A673 (cell line): Measurements from ENCODE around the gene TDO2. TPM values are rescaled to one million over a fixed set of nuclear protein-coding genes. Genes with fewer than 3 reads are reported as not detected.

ENCODE experiments used
- BruUV-seq: library from RNA; stranded (reverse); fragments of 400-500 nt; replicated peaks from 2 replicates; lab custom pipeline; 2021; lab: Mats Ljungman, UMichigan
- CTCF ChIA-PET: fragments of 300-600 bp; sonication (Branson Sonifier 250); formaldehyde crosslinking; loops from one replicate; lab custom pipeline; 2022; ENCODE audit warnings: antibody characterized with exemption; lab: Charles Lee
- POLR2A ChIA-PET: fragments of 300-600 bp; sonication (Branson Sonifier 250); formaldehyde crosslinking; loops from one replicate; lab custom pipeline; 2022; ENCODE audit warnings: antibody characterized with exemption; ENCODE audit not compliant: low non-redundant PET; lab: Charles Lee
- DNase-seq: peaks from one replicate; pipeline ENCODE4 v3.0.0-alpha.2; 2015; ENCODE audit warnings: low spot score
- H3K27ac ChIP-seq: fragments of 200-600 bp; sonication (generic); 2 replicates; pipeline ENCODE4 v1.5.1; 2016; ENCODE audit warnings: mixed run types, low read depth, mild to moderate bottlenecking, mixed read lengths, antibody characterized with exemption, low read length; ENCODE audit not compliant: poor library complexity, severe bottlenecking
- H3K27me3 ChIP-seq: fragments of 200-600 bp; sonication (generic); replicated peaks from 2 replicates; pipeline ENCODE4 v1.6.1; 2017; ENCODE audit warnings: mixed run types, low read depth, mild to moderate bottlenecking, mixed read lengths, antibody characterized with exemption, low read length; ENCODE audit not compliant: insufficient read depth, poor library complexity
- H3K36me3 ChIP-seq: fragments of 200-600 bp; sonication (generic); 2 replicates; pipeline ENCODE4 v1.6.1; 2016; ENCODE audit warnings: mixed run types, mild to moderate bottlenecking, mixed read lengths, antibody characterized with exemption, low read length; ENCODE audit not compliant: insufficient read depth, poor library complexity, severe bottlenecking
- H3K4me1 ChIP-seq: fragments of 200-600 bp; sonication (generic); 2 replicates; pipeline ENCODE4 v1.6.1; 2017; ENCODE audit warnings: mixed run types, mild to moderate bottlenecking, mixed read lengths, antibody characterized with exemption, low read length; ENCODE audit not compliant: insufficient read depth, poor library complexity, severe bottlenecking
- H3K4me3 ChIP-seq: fragments of 200-600 bp; sonication (generic); 2 replicates; pipeline ENCODE4 v1.5.1; 2016; ENCODE audit warnings: low read depth, mixed run types, mild to moderate bottlenecking, mixed read lengths, low read length; ENCODE audit not compliant: poor library complexity, severe bottlenecking
- H3K9me3 ChIP-seq: fragments of 200-600 bp; sonication (generic); 2 replicates; pipeline ENCODE4 v1.6.1; 2016; ENCODE audit warnings: mixed run types, low read depth, mild to moderate bottlenecking, mixed read lengths, antibody characterized with exemption, low read length; ENCODE audit not compliant: poor library complexity, severe bottlenecking
- EZH2 ChIP-seq: fragments of 200-600 bp; sonication (generic); IDR thresholded peaks from 2 replicates; pipeline ENCODE4 v1.6.1; 2017; ENCODE audit warnings: borderline replicate concordance, low read depth, mild to moderate bottlenecking, mixed read lengths, antibody characterized with exemption, low read length; ENCODE audit not compliant: poor library complexity, severe bottlenecking
- intact Hi-C: fragments of 100-400 bp; cut with micrococcal nuclease; formaldehyde crosslinking; loops from one replicate; pipeline ENCODE4 v1.10.0; 2022; ENCODE audit not compliant: unreplicated experiment
- total RNA-seq: library from RNA; stranded (reverse); gene quantifications from 2 replicates; pipeline ENCODE4 v1.2.3, GENCODE V29; 2021
- TF ChIP-seq, protein P1 (sequence below): fragments of 300-800, 200-600 bp; sonication (generic); conservative IDR thresholded peaks from 2 replicates; pipeline ENCODE4 v1.5.1; 2017; ENCODE audit warnings: low read depth, mild to moderate bottlenecking, antibody characterized with exemption, low read length, moderate library complexity, mixed read lengths

The TDO2 gene
- total RNA-seq, 1 experiment from 2014 or later, result 1.0 TPM

DNA sequence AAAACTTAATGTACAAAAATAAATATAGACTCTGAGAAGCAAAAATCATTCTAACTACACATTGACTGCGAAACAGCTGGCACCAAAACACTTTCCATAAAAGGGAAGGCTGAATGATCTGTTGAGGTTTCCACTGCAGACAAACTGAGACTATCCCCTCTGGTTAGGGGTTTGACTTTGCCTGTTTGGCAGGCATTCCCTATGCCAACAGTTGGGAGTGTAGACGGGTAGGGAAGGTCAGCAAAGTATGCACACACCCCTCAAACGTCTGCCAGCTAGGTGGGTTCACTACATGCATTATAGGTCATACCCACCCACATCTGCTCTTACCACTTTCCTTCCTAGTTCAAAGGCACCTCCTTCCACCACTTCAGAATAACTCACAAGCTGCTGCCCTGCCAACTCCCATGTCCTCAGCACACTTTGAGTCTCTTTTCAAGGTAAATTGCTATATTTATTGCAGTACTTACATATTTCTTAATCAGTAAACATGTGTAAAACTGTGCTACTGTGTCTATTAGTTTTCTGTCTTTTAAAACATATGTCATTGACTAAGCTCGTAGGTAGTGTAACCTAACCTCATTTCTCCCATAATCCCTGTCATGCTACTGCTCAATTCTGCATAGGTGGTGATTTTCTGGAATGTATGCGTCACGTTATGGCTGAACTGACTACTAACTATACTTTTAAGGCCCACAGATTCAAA lies 37.7 kb downstream of the TDO2 start:
- H3K4me1 ChIP-seq, result no peaks in the 10 kb centered on the region
- BruUV-seq, result no TSS peak
- no peaks in the 10 kb centered on the region for H3K27me3 ChIP-seq
- no peaks in the 10 kb centered on the region for H3K36me3 ChIP-seq
- intact Hi-C loops, result no loop called here
- TF ChIP-seq EZH2, result no peak
- TF ChIP-seq, protein P1, sequence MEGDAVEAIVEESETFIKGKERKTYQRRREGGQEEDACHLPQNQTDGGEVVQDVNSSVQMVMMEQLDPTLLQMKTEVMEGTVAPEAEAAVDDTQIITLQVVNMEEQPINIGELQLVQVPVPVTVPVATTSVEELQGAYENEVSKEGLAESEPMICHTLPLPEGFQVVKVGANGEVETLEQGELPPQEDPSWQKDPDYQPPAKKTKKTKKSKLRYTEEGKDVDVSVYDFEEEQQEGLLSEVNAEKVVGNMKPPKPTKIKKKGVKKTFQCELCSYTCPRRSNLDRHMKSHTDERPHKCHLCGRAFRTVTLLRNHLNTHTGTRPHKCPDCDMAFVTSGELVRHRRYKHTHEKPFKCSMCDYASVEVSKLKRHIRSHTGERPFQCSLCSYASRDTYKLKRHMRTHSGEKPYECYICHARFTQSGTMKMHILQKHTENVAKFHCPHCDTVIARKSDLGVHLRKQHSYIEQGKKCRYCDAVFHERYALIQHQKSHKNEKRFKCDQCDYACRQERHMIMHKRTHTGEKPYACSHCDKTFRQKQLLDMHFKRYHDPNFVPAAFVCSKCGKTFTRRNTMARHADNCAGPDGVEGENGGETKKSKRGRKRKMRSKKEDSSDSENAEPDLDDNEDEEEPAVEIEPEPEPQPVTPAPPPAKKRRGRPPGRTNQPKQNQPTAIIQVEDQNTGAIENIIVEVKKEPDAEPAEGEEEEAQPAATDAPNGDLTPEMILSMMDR, result no peak
- H3K9me3 ChIP-seq, result no peaks in the 10 kb centered on the region
- no peak overlapping the region for H3K27ac ChIP-seq
- no peak for DNase-seq
- CTCF ChIA-PET, result no interaction called here
- POLR2A ChIA-PET, result no interaction called here
- H3K4me3 ChIP-seq, result no peak overlapping the region

DNA sequence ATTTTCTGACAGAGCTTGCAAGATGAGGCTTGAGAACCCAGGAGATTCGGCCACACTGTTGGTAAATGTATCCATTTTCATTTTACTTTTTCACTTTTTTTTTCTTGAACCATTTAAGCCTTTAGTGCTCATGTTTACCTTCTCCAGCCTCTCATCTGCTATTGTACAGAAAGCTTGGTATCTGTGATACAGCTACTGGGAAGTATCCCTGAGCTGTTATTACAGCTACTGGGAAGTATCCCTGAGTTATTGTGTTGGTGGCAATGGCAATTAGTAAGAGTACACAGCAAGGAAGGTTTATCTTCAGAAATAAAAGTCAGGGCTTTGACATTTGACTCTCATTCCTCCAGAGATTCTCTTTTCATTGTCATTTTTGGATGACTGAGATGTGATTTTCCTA lies 38.3 kb downstream of the TDO2 start:
- no peak for TF ChIP-seq EZH2
- TF ChIP-seq, protein P1, result no peak
- BruUV-seq, result no TSS peak
- intact Hi-C loops, result no loop called here
- no peaks in the 10 kb centered on the region for H3K36me3 ChIP-seq
- no peaks in the 10 kb centered on the region for H3K27me3 ChIP-seq
- H3K4me1 ChIP-seq, result no peaks in the 10 kb centered on the region
- H3K4me3 ChIP-seq, result no peak overlapping the region
- no peak for DNase-seq
- ChIA-PET CTCF (no interaction called here), POLR2A (no interaction called here)
- H3K9me3 ChIP-seq, result no peaks in the 10 kb centered on the region
- no peak overlapping the region for H3K27ac ChIP-seq

GRCh38 chr4:155943605-155944291 lies 40.3 kb downstream of the TDO2 start:
- POLR2A ChIA-PET, result no interaction called here
- H3K9me3 ChIP-seq, result no peaks in the 10 kb centered on the region
- DNase-seq, result no peak
- no peak overlapping the region for H3K4me3 ChIP-seq
- no peak overlapping the region for H3K27ac ChIP-seq
- no peaks in the 10 kb centered on the region for H3K27me3 ChIP-seq
- intact Hi-C loops, result no loop called here
- CTCF ChIA-PET, result no interaction called here
- no TSS peak for BruUV-seq
- no peak for TF ChIP-seq EZH2
- TF ChIP-seq, protein P1, result no peak
- no peaks in the 10 kb centered on the region for H3K4me1 ChIP-seq
- H3K36me3 ChIP-seq, result no peaks in the 10 kb centered on the region
